NT2/D1 (cell line): ENCODE results near the gene PHEX.

Source experiments
- DNase-seq: peaks from one replicate; pipeline ENCODE4 v3.0.0-alpha.2; 2011; ENCODE audit warnings: low read depth, low spot score
- H3K27me3 ChIP-seq: 2 replicates; pipeline ENCODE4 v1.6.0; 2011; ENCODE audit warnings: mild to moderate bottlenecking; ENCODE audit not compliant: insufficient read length, insufficient read depth
- H3K36me3 ChIP-seq: 2 replicates; pipeline ENCODE4 v1.6.1; 2011; ENCODE audit warnings: mild to moderate bottlenecking, low read length, mixed read lengths; ENCODE audit not compliant: insufficient read depth, insufficient read length
- H3K4me1 ChIP-seq: 2 replicates; pipeline ENCODE4 v1.5.1; 2011; ENCODE audit not compliant: insufficient read depth, insufficient read length
- H3K4me3 ChIP-seq: 2 replicates; pipeline ENCODE4 v1.5.1; 2011; ENCODE audit warnings: low read depth; ENCODE audit not compliant: insufficient read length
- H3K9ac ChIP-seq: 2 replicates; pipeline ENCODE4 v1.6.0; 2011; ENCODE audit warnings: low read depth; ENCODE audit not compliant: insufficient read length
- H3K9me3 ChIP-seq: 2 replicates; pipeline ENCODE4 v1.5.1; 2011; ENCODE audit warnings: mild to moderate bottlenecking, low read length; ENCODE audit not compliant: insufficient read depth
- SUZ12 ChIP-seq: IDR thresholded peaks from 2 replicates; pipeline ENCODE4 v1.6.1; 2011; ENCODE audit not compliant: insufficient read length, insufficient read depth; ENCODE audit errors: extremely low read depth
- YY1 ChIP-seq: IDR thresholded peaks from 2 replicates; pipeline ENCODE4 v1.6.1; 2011; ENCODE audit not compliant: insufficient read length, insufficient read depth
- ZNF274 ChIP-seq: IDR thresholded peaks from 2 replicates; pipeline ENCODE4 v1.6.1; 2011; ENCODE audit warnings: mild to moderate bottlenecking, low read depth, low read length

The PHEX gene

DNA sequence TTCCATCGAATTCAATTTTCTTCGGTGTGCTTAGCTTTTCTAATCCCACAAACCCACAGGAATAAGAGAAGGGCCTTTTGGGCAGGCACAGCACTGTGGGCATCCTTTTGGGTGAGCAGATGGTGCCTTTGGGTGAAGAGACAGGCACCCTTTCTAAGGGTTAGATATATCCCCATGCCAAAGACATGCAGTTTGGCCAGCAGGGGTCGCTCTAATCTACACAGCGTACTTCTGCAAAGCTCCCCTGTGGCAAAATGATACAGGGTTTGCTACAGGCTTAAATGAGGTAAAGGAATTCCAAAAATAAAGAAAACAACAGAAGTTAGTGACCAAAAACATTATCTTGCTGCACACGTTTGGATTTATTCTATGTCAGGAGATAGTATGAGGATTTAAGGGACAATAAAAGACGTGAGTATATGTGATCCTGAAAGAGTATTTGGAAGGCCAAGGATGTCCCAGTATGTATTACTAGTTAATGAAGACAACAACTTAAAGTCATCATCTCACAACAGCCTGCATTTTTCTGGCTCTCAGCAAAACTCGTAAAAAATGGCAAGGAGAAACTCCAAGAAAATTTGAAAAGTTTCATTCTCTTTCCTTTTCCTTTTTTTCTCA is 49.5 kb downstream of the PHEX start:
- peak; percentile 43 for DNase-seq
- no peaks in the 10 kb centered on the region for H3K27me3 ChIP-seq
- H3K4me3 ChIP-seq, result no peak overlapping the region
- H3K4me1 ChIP-seq, result no peaks in the 10 kb centered on the region
- no peak overlapping the region for H3K9ac ChIP-seq
- no peak for TF ChIP-seq ZNF274
- TF ChIP-seq YY1, result no peak
- no peak for TF ChIP-seq SUZ12
- H3K9me3 ChIP-seq, result no peaks in the 10 kb centered on the region
- H3K36me3 ChIP-seq, result no peaks in the 10 kb centered on the region

GRCh38 chrX:22086003-22086402 is 53.9 kb downstream of the PHEX start:
- no peak for DNase-seq
- Histone ChIP-seq H3K4me1 (no peaks in the 10 kb centered on the region), H3K9me3 (no peaks in the 10 kb centered on the region), H3K36me3 (no peaks in the 10 kb centered on the region), H3K9ac (no peak overlapping the region), H3K27me3 (no peaks in the 10 kb centered on the region), H3K4me3 (no peak overlapping the region)
- TF ChIP-seq ZNF274 (no peak), SUZ12 (no peak), YY1 (no peak)

GRCh38 chrX:22087011-22087557 is 55.0 kb downstream of the PHEX start:
- H3K4me1 ChIP-seq, result no peaks in the 10 kb centered on the region
- no peak for TF ChIP-seq SUZ12
- no peak for TF ChIP-seq ZNF274
- TF ChIP-seq YY1, result no peak
- no peak overlapping the region for H3K9ac ChIP-seq
- no peak overlapping the region for H3K4me3 ChIP-seq
- H3K36me3 ChIP-seq, result no peaks in the 10 kb centered on the region
- H3K9me3 ChIP-seq, result no peaks in the 10 kb centered on the region
- DNase-seq, result no peak
- no peaks in the 10 kb centered on the region for H3K27me3 ChIP-seq

DNA sequence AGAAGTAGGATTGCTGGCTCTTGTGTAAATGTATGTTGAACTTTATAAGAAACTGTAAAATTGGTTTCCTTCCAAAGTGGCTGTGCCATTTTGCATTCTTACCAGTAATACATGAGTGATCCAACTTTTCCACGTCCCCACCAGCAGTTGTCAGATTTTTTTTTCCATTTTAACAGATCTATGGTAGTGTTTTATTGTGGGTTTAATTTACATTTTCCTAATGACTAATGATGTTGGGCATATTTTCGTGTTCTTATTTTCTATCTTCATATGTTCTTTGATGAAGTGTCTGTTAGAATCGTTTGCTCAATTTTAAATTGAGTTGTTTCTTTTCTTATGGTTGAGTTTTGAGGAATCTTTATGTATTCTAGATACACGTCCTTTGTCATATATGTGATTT is 56.2 kb downstream of the PHEX start:
- H3K9me3 ChIP-seq, result no peaks in the 10 kb centered on the region
- no peak for DNase-seq
- H3K9ac ChIP-seq, result no peak overlapping the region
- no peaks in the 10 kb centered on the region for H3K4me1 ChIP-seq
- H3K36me3 ChIP-seq, result no peaks in the 10 kb centered on the region
- no peak overlapping the region for H3K4me3 ChIP-seq
- H3K27me3 ChIP-seq, result no peaks in the 10 kb centered on the region
- TF ChIP-seq YY1, result no peak
- TF ChIP-seq ZNF274, result no peak
- no peak for TF ChIP-seq SUZ12

DNA sequence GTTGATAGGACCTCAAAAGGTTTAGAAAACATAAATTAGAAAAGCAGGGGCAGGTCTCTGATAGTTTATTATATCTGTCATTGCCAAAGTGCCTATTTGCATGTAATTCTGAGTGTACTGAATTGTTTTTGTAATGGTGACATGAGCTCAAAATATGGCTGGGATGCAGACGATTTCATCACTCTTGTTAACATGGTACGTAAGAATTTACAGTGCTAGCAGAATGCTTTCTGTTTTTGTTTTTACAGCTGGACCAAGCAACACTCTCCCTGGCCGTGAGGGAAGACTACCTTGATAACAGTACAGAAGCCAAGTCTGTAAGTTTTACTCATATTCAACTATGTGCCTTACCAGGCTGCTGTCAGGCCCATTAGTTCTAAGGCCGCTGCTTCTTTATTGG is 58.1 kb downstream of the PHEX start:
- Histone ChIP-seq H3K36me3 (no peaks in the 10 kb centered on the region), H3K9me3 (no peaks in the 10 kb centered on the region), H3K27me3 (no peaks in the 10 kb centered on the region), H3K4me3 (no peak overlapping the region), H3K9ac (no peak overlapping the region), H3K4me1 (no peaks in the 10 kb centered on the region)
- no peak for DNase-seq
- no peak for TF ChIP-seq SUZ12

- Histone ChIP-seq H3K4me3 (no peak overlapping the region), H3K9me3 (no peaks in the 10 kb centered on the region), H3K4me1 (no peaks in the 10 kb centered on the region), H3K27me3 (no peaks in the 10 kb centered on the region), H3K9ac (no peak overlapping the region), H3K36me3 (no peaks in the 10 kb centered on the region)
- no peak for DNase-seq
- TF ChIP-seq ZNF274 (no peak), YY1 (no peak), SUZ12 (no peak)
Measured at GRCh38 chrX:22093550-22093949, 61.4 kb downstream of the PHEX start.

GRCh38 chrX:22095286-22095685 is 63.2 kb downstream of the PHEX start:
- Histone ChIP-seq H3K4me3 (no peak overlapping the region), H3K36me3 (no peaks in the 10 kb centered on the region), H3K9ac (no peak overlapping the region), H3K9me3 (no peaks in the 10 kb centered on the region), H3K27me3 (no peaks in the 10 kb centered on the region), H3K4me1 (no peaks in the 10 kb centered on the region)
- TF ChIP-seq YY1, result no peak
- TF ChIP-seq ZNF274, result no peak
- no peak for TF ChIP-seq SUZ12
- no peak for DNase-seq

GRCh38 chrX:22095856-22096255 is 63.7 kb downstream of the PHEX start:
- Histone ChIP-seq H3K9ac (no peak overlapping the region), H3K9me3 (no peaks in the 10 kb centered on the region), H3K27me3 (no peaks in the 10 kb centered on the region), H3K36me3 (no peaks in the 10 kb centered on the region), H3K4me3 (no peak overlapping the region), H3K4me1 (no peaks in the 10 kb centered on the region)
- no peak for DNase-seq
- TF ChIP-seq SUZ12 (no peak), ZNF274 (no peak), YY1 (no peak)
